HL-60 (cell line): ENCODE data around the gene PTPRN2.

Experiments used
- DNase-seq, 2 experiments: peaks; one replicate each; pipeline ENCODE4 v3.0.0-alpha.2; 2010 to 2020; ENCODE audit warnings: low read depth in 1 of 2, low spot score in 1 of 2
- H3K27ac ChIP-seq: fragments of 250-450 bp; sonication (Bioruptor Pico); replicated peaks from 2 replicates; pipeline ENCODE4 v1.5.1; 2020; ENCODE audit warnings: mild to moderate bottlenecking, moderate library complexity
- H3K27me3 ChIP-seq: fragments of 250-450 bp; sonication (Bioruptor Pico); 2 replicates; pipeline ENCODE4 v1.5.1; 2021; ENCODE audit warnings: mild to moderate bottlenecking, moderate library complexity; ENCODE audit not compliant: insufficient read depth, poor library complexity, severe bottlenecking
- H3K4me3 ChIP-seq: replicated peaks from 2 replicates; pipeline ENCODE4 v1.5.1; 2011; ENCODE audit warnings: mild to moderate bottlenecking, control low read depth, low read length; ENCODE audit not compliant: insufficient read depth
- GABPA ChIP-seq: IDR thresholded peaks from 2 replicates; pipeline ENCODE4 v1.6.1; 2012; ENCODE audit warnings: low read depth
- POLR2AphosphoS5 ChIP-seq: IDR thresholded peaks from 2 replicates; pipeline ENCODE4 v1.6.1; 2012; ENCODE audit warnings: low read depth
- SPI1 ChIP-seq: IDR thresholded peaks from 2 replicates; pipeline ENCODE4 v1.6.1; 2012; ENCODE audit warnings: low read depth, mild to moderate bottlenecking, borderline replicate concordance
- TF ChIP-seq, protein P1 (sequence below): IDR thresholded peaks from one replicate; pipeline ENCODE4 v1.5.1; 2011; ENCODE audit warnings: low read length, control low read depth, inconsistent platforms; ENCODE audit not compliant: insufficient read depth
- TF ChIP-seq, protein P2 (sequence below): IDR thresholded peaks from 2 replicates; pipeline ENCODE4 v1.6.1; 2012; ENCODE audit warnings: low read depth; ENCODE audit not compliant: insufficient replicate concordance

PTPRN2 gene

DNA sequence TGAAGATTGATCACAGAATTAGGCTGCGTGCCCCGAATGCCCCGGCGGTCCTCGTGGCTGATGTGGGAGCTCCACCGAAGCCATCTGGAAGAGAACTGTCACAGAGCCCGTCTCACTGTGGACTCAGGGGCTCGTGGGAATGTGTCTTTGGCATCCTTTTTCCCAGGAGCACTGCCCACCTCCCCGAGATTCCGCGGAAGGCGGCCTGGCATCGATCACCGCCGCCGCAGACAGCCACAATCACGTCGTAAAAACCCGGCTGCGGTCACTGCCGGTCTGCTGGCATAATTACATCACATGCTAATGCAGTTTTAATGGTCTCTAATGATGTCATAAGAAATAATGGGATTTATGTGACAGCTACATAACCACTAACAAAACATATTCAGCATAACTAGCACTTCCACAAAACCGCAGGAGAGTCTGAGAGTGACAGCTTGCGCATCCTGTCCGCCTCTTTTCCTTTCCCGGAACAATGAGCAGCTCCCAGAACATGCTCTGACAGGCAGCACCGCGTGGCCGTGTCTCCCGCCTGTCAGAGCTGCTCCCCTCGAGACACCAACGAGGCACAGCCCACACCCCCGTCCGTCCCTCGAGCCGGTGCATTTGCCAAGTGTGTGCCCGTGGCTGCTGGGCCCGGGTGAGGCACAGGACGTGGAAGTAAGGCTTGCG, 490.0 kb downstream of the PTPRN2 start:
- Histone ChIP-seq H3K27ac (no peak overlapping the region), H3K27me3 (no peaks in the 10 kb centered on the region), H3K4me3 (no peak overlapping the region)
- no peak for DNase-seq
- no peak for TF ChIP-seq GABPA
- TF ChIP-seq SPI1, result no peak
- no peak for TF ChIP-seq POLR2AphosphoS5
- TF ChIP-seq, protein P1, sequence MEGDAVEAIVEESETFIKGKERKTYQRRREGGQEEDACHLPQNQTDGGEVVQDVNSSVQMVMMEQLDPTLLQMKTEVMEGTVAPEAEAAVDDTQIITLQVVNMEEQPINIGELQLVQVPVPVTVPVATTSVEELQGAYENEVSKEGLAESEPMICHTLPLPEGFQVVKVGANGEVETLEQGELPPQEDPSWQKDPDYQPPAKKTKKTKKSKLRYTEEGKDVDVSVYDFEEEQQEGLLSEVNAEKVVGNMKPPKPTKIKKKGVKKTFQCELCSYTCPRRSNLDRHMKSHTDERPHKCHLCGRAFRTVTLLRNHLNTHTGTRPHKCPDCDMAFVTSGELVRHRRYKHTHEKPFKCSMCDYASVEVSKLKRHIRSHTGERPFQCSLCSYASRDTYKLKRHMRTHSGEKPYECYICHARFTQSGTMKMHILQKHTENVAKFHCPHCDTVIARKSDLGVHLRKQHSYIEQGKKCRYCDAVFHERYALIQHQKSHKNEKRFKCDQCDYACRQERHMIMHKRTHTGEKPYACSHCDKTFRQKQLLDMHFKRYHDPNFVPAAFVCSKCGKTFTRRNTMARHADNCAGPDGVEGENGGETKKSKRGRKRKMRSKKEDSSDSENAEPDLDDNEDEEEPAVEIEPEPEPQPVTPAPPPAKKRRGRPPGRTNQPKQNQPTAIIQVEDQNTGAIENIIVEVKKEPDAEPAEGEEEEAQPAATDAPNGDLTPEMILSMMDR, result no peak
- TF ChIP-seq, protein P2, sequence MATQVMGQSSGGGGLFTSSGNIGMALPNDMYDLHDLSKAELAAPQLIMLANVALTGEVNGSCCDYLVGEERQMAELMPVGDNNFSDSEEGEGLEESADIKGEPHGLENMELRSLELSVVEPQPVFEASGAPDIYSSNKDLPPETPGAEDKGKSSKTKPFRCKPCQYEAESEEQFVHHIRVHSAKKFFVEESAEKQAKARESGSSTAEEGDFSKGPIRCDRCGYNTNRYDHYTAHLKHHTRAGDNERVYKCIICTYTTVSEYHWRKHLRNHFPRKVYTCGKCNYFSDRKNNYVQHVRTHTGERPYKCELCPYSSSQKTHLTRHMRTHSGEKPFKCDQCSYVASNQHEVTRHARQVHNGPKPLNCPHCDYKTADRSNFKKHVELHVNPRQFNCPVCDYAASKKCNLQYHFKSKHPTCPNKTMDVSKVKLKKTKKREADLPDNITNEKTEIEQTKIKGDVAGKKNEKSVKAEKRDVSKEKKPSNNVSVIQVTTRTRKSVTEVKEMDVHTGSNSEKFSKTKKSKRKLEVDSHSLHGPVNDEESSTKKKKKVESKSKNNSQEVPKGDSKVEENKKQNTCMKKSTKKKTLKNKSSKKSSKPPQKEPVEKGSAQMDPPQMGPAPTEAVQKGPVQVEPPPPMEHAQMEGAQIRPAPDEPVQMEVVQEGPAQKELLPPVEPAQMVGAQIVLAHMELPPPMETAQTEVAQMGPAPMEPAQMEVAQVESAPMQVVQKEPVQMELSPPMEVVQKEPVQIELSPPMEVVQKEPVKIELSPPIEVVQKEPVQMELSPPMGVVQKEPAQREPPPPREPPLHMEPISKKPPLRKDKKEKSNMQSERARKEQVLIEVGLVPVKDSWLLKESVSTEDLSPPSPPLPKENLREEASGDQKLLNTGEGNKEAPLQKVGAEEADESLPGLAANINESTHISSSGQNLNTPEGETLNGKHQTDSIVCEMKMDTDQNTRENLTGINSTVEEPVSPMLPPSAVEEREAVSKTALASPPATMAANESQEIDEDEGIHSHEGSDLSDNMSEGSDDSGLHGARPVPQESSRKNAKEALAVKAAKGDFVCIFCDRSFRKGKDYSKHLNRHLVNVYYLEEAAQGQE, result no peak

DNA sequence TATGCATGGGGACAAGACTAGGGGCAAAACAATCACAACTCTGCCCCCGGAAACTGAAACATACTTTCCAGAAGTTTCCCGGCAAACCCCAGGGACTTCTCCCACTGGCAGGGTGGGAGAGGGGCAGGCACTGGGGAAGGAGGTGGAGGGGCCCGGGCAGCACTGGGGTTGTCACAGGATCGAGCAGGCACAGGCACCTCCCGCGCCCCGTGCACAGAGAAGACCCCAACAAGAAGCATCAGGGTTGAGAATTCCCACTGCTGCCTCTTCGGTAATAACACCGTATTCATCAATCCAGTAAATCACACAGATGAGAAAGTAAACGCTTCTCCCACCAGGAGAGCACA, 490.5 kb downstream of the PTPRN2 start:
- no peak overlapping the region for H3K4me3 ChIP-seq
- H3K27ac ChIP-seq, result no peak overlapping the region
- H3K27me3 ChIP-seq, result no peaks in the 10 kb centered on the region
- no peak for DNase-seq
- TF ChIP-seq POLR2AphosphoS5, result no peak
- TF ChIP-seq GABPA, result no peak
- TF ChIP-seq, protein P1, result no peak
- TF ChIP-seq, protein P2, result no peak
- no peak for TF ChIP-seq SPI1

DNA sequence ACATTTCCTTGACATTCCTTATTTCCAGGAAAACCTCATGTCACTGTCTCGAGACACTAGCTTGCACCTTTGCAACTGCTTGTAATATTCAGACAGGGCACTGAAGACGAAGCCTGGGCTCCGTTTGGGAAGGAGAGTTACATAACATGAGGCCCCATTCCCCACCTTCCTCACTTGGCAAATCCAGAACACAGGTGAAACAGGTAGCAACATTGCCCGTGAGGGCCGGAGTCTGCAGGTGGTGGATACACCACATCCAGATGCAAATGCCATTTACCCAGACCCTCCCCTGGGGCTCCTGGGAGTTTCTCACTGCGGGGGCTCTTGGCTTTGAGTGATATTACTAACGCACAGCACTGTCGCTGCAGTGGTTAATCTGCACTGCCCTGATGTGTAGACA, 491.0 kb downstream of the PTPRN2 start:
- H3K27me3 ChIP-seq, result no peaks in the 10 kb centered on the region
- H3K27ac ChIP-seq, result no peak overlapping the region
- DNase-seq, result no peak
- TF ChIP-seq SPI1, result no peak
- TF ChIP-seq POLR2AphosphoS5, result no peak
- TF ChIP-seq GABPA, result no peak
- no peak overlapping the region for H3K4me3 ChIP-seq

DNA sequence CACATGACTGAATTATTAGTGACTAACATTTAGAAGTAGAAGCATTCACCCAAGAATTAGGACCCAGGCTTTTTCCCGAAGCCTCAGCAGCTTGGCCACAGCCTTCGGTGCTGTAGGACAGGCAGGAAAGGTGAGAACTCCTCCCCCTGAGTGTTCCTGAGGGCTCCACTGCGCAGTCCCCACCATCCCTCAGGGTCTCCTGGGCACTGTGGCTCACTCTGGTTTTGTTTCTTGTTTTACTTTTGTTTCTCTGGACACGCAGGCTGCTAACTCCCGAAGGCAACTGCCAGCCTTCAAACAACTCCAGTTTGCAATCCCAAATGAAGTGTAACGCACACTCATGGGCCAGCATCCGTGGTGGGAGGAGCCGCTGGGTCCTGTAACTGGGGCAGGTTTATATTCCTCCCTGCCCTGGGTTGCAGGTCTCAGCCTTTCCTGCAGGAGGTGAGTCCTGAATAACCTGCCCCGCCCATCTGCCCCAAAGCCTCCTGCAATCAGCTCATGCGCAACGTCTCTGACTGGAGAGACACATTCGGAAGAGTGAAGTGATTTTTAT, 492.9 kb downstream of the PTPRN2 start:
- H3K27ac ChIP-seq, result no peak overlapping the region
- DNase-seq, result no peak
- no peaks in the 10 kb centered on the region for H3K27me3 ChIP-seq
- no peak overlapping the region for H3K4me3 ChIP-seq
- TF ChIP-seq, protein P1, result no peak
- no peak for TF ChIP-seq GABPA
- TF ChIP-seq POLR2AphosphoS5, result no peak
- TF ChIP-seq SPI1, result no peak
- TF ChIP-seq, protein P2, result no peak
